Sigmoid colon (tissue), 4 donors: ENCODE measurements around the gene ARHGEF10L.

Source experiments
- CTCF ChIP-seq, 4 experiments: fragments of 450-650 bp in 3 of 4; fragments of 200-600 bp in 1 of 4; IDR thresholded peaks; one replicate each; pipeline ENCODE4 v1.5.1; 2016 to 2019; ENCODE audit warnings: antibody characterized with exemption in 4 of 4, mild to moderate bottlenecking in 3 of 4, moderate library complexity in 2 of 4
- EP300 ChIP-seq, 4 donors: sonication (generic); formaldehyde crosslinking; IDR thresholded peaks; one replicate each; pipeline ENCODE4 v1.6.1; 2017; ENCODE audit warnings: antibody characterized with exemption in 4 of 4
- POLR2A ChIP-seq, 2 donors: fragments of 450-650 bp; IDR thresholded peaks; one replicate each; pipeline ENCODE4 v1.6.1; 2016; ENCODE audit warnings: antibody characterized with exemption in 2 of 2, mild to moderate bottlenecking in 2 of 2, moderate library complexity in 2 of 2

GRCh38 chr1:17704176-17704575, 164.7 kb downstream of the ARHGEF10L start:
- TF ChIP-seq CTCF (IDR thresholded peaks at IDR 0.05) = no peak
- no peak for TF ChIP-seq EP300 (IDR thresholded peaks at IDR 0.05)
- TF ChIP-seq POLR2A (IDR thresholded peaks at IDR 0.05) = no peak
